HG03039 (cell line): ENCODE data around the gene GRK4.
"Not testable (repeated sequence)": the region's sequence is repeated elsewhere in the genome, so short reads cannot be mapped to it uniquely, and the experiment has no call there.

Source experiments
- ATAC-seq: cut with Tn5 transposase; IDR thresholded peaks from one replicate; pipeline ENCODE4 v1.9.1; 2021; ENCODE audit warnings: mild to moderate bottlenecking, moderate library complexity; ENCODE audit not compliant: unreplicated experiment

Gene GRK4

GRCh38 chr4:2941138-2942036, 22.0 kb upstream of the GRK4 start:
- ATAC-seq = no peak

- ATAC-seq = no peak
These were observed 21.3 kb upstream of the GRK4 start for GRCh38 chr4:2942037-2942531.

- no peak for ATAC-seq
These were observed 20.6 kb upstream of the GRK4 start for GRCh38 chr4:2942532-2943363.

- no peak for ATAC-seq
These were observed 19.8 kb upstream of the GRK4 start for GRCh38 chr4:2943364-2944090.

- no peak for ATAC-seq
These were observed 19.3 kb upstream of the GRK4 start for GRCh38 chr4:2944091-2944482.

GRCh38 chr4:2944586-2945526, 18.5 kb upstream of the GRK4 start:
- no peak for ATAC-seq

- not testable (repeated sequence) for ATAC-seq
These were observed 17.5 kb upstream of the GRK4 start for GRCh38 chr4:2945619-2946604.

- ATAC-seq = no peak
These were observed 16.4 kb upstream of the GRK4 start for GRCh38 chr4:2946812-2947600.

- ATAC-seq = no peak
These were observed 15.4 kb upstream of the GRK4 start for GRCh38 chr4:2947926-2948325.

GRCh38 chr4:2948895-2949781, 14.2 kb upstream of the GRK4 start:
- no peak for ATAC-seq

GRCh38 chr4:2949782-2950125, 13.6 kb upstream of the GRK4 start:
- no peak for ATAC-seq

GRCh38 chr4:2950221-2950989, 13.0 kb upstream of the GRK4 start:
- no peak for ATAC-seq

GRCh38 chr4:2953496-2953895, 9.9 kb upstream of the GRK4 start:
- ATAC-seq = no peak

GRCh38 chr4:2954358-2955185, 8.8 kb upstream of the GRK4 start:
- ATAC-seq = peak; percentile 54
